HG02870 (cell line): ENCODE data around the gene CKMT1B.
"Not testable (repeated sequence)": the region's sequence is repeated elsewhere in the genome, so short reads cannot be mapped to it uniquely, and the experiment has no call there.

Experiments used
- ATAC-seq: cut with Tn5 transposase; IDR thresholded peaks from one replicate; pipeline ENCODE4 v1.9.1; 2021; ENCODE audit warnings: mild to moderate bottlenecking, moderate library complexity; ENCODE audit not compliant: unreplicated experiment

Gene CKMT1B

DNA sequence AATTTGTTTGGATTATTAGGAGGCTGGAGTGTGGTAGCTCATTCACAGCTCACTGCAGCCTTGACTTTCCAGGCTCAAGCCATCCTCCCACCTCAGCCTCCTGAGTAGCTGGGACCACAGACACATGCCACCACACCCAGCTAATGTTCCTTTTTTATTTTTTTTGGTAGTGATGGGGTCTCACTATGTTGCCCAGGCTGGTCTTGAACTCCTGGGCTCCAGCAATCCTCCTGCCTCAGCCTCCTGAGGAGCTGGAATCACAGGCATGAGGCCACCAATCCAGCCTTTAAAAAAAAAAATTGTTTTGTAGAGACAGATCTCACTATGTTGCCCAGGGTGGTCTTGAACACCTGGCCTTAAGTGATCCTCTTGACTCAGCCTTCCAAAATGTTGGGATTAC is 33.1 kb downstream of the CKMT1B start:
- ATAC-seq: not testable (repeated sequence)

GRCh38 chr15:43638464-43639204 is 44.8 kb downstream of the CKMT1B start:
- ATAC-seq: not testable (repeated sequence)
